DND-41 (cell line): ENCODE data around the gene POLK.

Experiments
- CTCF ChIP-seq: IDR thresholded peaks from 2 replicates; pipeline ENCODE4 v1.5.1; 2012; ENCODE audit warnings: borderline replicate concordance, low read length, moderate library complexity, mild to moderate bottlenecking; ENCODE audit not compliant: poor library complexity, severe bottlenecking; ENCODE audit errors: extremely low read depth
- EZH2 ChIP-seq: IDR thresholded peaks from 3 replicates; pipeline ENCODE4 v1.6.1; 2012; ENCODE audit warnings: borderline replicate concordance, low read depth, mild to moderate bottlenecking, moderate library complexity, low read length, inconsistent platforms; ENCODE audit not compliant: severe bottlenecking

- TF ChIP-seq CTCF (no peak), EZH2 (no peak)
These were observed 91.7 kb downstream of the POLK start for GRCh38 chr5:75603371-75603770.
